GM21423 (cell line): ENCODE data around the gene SPECC1.
"Not testable (repeated sequence)": the region's sequence is repeated elsewhere in the genome, so short reads cannot be mapped to it uniquely, and the experiment has no call there.

Source experiments
- ATAC-seq: cut with Tn5 transposase; IDR thresholded peaks from one replicate; pipeline ENCODE4 v1.9.1; 2021; ENCODE audit warnings: mild to moderate bottlenecking, moderate library complexity; ENCODE audit not compliant: unreplicated experiment

SPECC1 gene, protein sequence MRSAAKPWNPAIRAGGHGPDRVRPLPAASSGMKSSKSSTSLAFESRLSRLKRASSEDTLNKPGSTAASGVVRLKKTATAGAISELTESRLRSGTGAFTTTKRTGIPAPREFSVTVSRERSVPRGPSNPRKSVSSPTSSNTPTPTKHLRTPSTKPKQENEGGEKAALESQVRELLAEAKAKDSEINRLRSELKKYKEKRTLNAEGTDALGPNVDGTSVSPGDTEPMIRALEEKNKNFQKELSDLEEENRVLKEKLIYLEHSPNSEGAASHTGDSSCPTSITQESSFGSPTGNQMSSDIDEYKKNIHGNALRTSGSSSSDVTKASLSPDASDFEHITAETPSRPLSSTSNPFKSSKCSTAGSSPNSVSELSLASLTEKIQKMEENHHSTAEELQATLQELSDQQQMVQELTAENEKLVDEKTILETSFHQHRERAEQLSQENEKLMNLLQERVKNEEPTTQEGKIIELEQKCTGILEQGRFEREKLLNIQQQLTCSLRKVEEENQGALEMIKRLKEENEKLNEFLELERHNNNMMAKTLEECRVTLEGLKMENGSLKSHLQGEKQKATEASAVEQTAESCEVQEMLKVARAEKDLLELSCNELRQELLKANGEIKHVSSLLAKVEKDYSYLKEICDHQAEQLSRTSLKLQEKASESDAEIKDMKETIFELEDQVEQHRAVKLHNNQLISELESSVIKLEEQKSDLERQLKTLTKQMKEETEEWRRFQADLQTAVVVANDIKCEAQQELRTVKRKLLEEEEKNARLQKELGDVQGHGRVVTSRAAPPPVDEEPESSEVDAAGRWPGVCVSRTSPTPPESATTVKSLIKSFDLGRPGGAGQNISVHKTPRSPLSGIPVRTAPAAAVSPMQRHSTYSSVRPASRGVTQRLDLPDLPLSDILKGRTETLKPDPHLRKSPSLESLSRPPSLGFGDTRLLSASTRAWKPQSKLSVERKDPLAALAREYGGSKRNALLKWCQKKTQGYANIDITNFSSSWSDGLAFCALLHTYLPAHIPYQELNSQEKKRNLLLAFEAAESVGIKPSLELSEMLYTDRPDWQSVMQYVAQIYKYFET

DNA sequence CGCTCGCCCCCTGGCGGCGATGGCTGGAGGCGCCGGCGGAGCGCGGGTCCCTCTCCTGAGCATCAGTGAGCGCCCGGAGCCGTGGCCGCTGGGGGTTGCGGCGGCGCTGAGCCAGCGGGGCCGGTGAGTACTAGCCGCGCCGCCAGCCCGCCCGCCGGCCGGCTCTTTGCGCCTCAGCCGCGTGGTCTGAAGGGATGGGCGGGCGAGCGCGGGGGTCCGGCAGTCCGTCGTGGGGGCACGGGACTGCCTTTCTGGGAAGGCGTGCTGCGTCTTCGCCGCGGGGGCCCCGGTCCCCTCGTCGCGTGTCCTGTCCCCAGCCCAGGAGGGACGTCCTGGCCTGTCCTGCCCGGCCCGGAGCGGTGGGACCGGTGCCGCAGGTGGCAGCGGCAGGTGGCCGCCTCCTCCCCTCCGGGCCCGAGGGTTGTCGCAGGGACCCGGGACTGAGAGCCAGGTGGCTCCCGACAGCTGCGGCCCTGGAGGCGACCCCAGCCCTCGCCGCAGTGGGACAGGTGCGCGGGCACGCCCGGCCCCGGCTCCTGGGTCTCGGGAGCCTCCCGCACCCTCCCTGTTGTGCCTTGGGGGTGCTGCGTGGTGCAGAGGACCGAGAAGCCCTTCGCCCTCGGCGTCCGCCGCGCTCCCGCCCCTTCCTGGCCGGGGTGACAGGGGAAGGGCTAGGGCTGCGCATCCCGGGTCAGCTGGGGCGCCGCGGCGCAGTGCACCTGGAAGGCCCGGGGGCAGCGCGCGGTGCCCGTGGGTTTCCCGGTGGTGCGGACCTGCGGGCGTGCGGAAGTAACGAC, at the start of gene SPECC1:
Gene SPECC1, plus strand, starts transcription at position 58 of the 797 bp plus-strand sequence. CDS start 87,293 bp downstream, outside the sequence.
- peak; percentile 90 for ATAC-seq

DNA sequence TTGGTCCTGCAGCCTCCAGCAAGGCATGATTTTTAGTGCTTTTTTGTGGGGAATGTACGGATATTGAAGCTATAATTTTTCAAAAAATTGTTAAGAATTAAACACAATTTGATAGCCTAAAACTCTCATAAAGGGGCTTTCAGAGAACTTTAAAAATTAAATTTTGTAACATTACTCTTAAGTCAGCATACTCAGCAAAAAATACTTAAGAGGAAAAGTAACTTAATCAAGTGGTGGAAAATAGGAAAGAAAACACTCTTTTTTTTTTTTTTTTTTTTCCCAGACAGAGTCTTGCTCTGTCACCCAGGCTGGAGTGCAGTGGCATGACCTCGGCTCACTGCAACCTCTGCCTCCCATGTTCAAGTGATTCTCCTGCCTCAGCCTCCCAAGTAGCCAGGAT, 46.2 kb upstream of the SPECC1 start:
- ATAC-seq: not testable (repeated sequence)

DNA sequence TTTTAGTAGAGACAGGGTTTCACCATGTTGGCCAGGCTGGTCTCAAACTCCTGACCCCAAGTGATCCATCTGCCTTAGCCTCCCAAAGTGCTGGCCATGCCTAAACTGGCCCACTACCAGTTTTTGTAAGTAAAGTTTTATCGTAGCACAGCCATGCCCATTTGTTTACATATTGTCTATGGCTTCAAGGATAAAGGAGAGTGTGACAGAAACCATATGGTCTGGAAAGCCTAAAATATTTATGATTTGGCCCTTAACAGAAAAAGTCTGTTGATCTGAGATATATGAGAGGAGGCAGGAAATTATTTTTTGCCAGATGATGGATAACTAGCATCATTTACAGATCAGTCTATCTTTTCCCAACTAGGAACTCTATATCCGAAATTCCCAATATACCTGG, 36.0 kb upstream of the SPECC1 start:
- no peak for ATAC-seq

DNA sequence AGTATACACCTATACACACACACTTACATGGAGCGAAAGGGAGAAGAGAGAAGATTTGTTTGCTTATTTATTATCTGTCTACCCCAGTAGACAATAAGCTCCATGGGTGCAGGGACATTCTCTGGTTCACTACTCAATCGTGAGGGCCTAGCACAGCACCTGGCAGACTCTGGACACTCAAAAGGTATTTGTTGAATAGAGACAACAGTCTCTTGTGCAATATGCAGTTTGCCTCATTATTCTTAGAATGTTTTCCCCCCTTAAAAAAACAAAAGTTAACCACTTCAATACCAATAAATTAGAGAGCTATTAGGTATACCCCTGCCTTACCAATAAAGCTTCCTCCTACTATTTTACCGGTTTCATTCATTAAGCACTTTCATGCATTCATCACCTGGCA, 33.6 kb upstream of the SPECC1 start:
- no peak for ATAC-seq

DNA sequence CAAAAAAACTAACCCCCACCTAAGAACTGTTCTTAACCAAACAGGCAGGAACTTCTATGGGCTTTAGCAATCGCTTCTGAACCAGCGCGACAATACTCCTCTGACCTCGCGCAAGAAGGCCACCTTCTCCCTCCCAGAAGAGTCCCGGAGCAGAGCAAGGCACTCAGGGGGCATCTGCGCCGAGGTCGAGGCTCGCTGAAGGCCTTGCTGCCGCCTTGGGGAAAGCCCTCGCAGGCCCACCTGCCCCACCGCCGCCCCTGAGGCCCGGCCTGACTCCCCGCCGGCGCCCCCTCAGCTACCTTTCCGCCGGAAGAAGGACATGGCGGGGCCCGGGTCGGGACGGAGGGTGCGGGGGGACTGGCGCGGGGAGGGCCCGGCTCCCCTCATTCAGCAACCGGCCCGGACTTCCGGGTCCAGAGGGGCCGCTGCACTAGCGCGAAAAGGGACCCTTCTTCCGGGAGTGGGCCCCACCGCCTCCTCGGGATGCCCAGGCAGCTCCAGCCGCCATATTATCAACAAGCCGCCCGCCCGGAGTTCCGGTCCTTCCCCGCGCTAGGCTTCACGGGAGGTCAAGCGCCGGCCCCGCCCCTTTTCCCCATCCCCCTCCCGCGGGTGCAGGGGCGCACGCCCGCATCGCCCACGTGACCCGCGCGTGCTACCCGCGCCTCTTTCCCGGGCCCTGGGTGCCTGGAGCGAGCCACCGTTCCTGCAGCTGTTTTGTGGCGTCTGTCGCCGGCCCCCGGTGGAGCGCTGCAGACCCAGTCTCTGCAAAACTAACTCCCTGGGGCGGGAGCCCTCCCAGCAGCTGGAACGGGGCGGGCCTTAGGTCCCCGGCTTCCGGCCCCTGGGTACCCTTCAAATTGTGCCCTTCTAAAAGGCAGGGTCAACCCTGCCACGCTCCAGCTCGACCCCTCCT, 31.6 kb upstream of the SPECC1 start, which contains the start of gene AKAP10:
Gene AKAP10, minus strand, starts transcription at position 536 of the 916 bp plus-strand sequence. Its CDS starts 149 bp downstream, at position 387.
- ATAC-seq: peak; percentile 79

DNA sequence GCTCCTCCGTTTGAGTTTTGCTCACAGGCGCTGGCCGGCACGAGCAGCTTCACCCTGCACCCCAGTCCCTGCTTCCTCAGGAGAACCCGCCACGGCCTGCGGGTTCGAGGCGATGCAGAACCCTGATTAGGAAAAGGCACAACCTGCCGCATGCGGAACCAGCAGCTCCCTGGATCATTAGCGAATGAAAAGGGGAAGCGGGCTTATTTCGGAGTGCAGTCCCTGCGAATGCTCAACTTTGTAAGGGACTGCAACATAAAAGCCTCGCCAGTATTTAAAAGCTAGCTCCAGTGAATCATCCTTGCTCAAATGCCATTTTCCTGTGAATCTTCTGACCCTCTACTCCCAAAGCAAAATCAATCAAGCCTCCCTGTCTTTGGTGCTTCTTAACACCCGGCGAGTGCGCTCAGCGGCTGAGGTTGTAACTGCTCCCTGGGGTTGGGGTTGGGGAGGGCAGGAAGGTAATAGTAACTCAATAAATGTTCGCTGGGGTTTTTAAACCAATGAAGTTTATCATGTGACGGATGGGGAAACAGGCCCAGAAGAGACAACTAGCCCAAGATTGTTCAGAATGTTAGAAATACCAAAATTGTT, 30.9 kb upstream of the SPECC1 start:
- peak; percentile 36 for ATAC-seq

DNA sequence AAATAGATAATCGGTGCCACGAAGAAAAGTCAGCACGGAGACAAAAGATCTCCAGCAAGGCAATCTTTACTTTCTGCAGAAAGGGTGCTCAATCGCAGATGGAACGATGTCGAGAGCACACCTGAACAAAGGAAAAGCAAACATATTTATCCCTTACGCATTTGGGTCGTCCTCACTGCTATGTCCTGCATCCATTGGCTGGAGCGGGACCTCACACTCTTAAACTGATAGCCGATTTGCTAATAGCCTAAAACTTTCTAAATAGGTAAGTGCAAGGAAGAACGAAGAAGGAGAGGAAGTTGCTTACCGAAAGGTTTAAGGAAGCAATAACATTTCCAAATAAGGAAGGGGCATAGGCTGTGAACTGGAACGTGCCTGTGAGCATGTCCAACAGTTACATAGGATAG, 30.4 kb upstream of the SPECC1 start:
- no peak for ATAC-seq

DNA sequence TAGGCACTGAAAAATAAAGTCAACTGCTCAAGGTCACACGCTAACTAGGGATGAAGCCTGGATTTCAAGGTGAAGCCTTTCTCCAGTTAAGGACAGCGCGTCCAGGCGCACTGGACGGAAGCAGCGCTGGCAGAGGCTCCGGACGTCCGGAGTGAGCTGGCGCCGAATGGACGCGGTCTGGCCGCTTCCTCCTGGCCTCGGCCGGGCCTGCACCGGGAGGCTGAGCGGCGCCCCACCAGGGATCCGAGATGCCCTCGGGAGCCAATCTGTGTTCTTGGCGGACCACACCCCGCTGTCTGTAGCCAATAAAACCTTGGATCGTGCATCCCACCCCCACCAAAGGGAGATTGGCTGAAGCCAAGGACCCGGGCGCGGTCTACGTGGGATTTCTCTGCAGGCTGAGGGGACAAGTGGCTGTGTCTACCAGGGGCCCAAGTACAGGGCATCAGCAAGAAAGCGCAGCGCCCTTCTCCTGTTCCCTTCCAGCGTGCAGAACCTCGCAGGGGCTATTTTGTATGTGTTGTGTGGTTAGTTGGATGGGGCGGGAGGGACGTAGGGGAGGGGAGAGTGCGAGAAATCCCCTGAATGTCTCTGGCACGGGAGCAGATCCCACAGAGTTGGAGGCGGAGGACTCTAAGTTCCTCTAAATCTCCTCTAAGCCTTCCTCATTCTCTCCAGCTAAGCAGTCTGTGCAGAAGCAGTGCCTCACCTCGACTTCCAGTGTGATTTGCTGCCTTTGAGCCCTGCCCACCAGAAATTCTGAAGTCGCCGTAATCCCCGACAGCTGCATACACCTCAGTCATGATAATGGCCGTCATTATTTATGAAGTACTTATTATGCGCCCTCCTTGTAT, 29.0 kb upstream of the SPECC1 start:
- ATAC-seq: no peak

DNA sequence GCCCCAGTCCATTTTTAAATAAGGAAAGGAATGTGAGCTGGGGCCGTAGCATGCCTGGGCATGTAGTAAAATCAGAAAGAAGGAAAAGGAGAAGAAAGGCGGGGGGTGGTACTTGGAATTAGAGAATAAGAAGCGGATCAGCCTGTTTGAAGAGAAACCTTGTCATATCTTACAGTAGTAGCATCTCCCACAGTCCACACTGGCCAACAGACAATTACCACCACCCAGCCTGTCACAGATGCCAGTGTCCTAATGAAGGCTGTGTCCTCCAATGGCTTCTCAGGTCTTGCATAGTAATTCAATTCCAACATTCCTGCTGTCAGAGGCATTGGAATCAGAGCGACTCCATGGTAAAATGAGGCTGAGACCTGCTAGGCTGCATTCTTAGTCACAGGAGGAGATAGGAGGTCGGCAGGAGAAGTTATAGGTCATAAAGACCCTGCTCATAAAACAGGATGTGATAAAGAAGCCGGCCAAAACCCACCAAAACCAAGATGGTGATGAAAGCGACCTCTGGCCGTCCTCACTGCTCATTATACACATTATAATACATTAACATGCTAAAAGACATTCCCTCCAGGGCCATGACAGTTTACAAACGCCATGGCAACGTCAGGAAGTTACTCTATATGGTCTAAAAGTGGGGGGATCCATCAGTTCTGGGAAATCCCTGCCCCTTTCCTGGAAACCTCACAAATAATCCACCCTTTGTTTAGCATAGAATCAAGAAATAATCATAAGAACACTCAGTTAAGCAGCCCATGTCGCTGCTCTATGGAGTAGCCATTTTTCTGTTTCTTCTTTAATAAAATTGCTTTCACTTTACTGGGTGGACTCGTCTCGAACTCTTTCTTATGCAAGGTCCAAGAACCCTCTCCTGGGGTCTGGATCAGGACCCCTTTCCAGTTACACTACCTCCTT, 22.0 kb upstream of the SPECC1 start:
- ATAC-seq: no peak

DNA sequence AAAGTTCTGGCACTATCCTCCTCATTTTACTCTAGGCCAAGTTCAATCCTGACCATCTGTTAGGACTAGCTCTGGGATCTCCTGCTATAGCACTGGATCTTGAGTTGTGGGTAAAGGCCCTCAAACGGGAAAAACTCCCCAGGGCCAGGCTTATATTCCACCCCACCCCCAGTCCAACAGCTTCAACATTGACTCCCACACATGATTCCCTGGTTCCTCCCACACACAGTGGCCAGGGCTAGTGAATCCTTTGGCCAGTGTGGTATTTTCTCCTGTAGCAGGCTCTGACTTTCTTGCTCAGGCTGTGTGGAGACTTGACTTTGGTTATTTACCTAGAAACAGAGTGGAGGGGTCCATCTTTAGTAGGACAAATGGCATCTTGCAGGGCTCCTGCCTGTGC, 21.3 kb upstream of the SPECC1 start:
- ATAC-seq: no peak

DNA sequence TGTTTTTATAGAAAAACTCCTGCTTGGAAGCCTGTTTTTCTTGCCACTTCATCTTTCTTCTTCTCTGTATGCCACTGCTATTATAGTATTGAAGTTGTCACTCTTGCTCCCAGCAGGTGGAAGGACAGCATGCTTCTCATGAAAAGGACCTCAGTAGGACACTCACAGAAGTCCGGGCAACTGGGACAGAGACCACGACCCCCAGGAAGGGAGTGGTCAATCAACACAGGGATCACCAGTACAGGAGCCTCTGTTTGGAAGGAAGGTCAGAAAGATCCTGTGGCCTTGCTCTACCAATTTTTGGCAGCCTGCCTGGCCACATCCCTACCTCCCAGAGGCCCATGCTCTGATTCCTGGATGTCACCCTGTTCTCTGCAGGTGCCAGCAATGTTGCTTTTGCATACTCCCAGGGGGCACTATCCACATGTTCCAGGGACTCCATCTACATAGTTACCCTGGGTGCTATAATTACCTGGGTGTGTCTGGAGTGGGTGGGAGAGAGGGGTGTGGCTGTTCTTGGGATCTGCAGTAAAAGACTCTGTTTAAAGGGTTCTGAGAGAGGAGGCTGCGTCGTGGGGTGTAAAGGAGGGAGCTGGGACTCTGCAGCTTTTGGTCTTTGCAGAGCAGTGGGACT, 17.8 kb upstream of the SPECC1 start:
- ATAC-seq: no peak

DNA sequence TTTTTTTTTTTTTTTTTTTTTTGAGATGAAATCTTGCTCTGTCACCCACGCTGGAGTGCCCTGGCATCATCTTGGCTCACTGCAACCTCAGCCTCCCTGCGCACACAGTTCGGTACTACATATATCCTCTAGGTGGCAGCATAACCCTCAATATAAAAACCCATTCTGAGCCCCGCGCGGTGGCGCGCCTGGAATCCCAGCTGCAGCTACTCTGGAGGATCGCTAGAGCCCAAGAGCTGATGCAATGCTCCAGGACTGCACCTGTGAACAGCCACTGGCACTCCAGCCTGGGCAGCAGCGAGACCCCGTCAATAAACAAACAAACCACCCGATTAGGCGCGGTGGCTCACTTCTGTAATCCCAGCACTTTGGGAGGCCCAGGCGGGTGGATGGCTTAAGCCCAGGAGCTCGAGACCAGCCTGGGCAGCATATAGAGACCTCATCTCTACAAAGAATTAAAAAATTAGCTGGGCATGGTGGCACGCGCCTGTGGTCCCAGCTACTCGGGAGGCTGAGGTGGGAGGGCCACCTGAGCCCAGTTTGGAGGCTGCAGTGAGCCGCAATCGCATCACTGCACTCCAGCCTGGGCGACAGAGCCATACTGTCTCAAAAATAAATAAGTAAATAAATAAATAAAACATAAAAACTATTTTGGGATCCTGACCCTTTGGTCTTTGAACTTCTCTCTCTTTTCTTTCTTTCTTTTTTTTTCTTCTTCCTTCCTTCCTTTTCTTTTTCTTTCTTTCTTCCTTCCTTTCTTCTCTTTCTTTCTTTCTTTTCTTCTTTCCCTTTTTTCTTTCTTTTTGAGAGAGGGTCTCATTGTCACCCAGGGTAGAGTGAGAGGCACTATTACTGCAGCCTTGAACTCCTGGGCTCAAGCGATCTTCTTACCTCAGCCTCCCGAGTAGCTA, 16.1 kb upstream of the SPECC1 start:
- ATAC-seq: peak; percentile 86

DNA sequence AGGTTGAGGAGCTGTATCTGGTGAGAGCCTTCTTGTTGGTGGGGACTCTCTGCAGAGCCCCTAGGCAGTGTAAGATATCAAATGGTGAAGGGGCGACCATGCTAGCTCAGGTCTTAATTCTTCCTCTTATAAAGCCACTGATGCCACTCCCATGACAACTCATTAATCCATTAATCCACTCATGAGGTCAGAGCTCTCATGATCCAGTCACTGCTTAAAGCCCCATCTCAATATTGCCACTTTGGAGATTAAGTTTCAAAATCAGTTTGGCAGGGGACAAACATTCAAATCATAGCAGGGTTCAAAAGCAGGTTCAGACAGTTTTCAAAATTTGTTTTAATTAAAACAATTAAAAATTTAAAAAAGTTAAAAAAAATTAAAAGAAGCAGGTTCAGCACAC, 13.1 kb upstream of the SPECC1 start:
- no peak for ATAC-seq

DNA sequence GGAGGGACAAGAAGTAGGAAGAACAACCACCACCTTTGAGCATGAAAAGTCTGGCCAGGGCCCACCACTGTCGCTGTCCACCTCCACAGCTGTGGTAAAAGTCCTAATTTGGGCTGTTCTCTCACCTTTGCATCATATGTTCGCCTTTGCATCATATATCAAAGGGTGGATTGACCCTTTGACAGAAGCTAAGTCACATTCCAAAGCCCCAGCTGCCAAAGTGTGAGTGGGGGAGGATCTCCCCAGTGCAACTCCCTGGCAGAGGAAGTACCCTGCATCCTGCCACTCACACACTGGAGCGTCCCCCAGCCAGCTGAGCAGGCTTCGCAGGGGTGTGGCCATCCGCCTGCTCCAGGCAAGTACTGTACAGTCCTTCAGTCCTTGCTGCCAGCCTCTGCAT, 12.7 kb upstream of the SPECC1 start:
- ATAC-seq: no peak

DNA sequence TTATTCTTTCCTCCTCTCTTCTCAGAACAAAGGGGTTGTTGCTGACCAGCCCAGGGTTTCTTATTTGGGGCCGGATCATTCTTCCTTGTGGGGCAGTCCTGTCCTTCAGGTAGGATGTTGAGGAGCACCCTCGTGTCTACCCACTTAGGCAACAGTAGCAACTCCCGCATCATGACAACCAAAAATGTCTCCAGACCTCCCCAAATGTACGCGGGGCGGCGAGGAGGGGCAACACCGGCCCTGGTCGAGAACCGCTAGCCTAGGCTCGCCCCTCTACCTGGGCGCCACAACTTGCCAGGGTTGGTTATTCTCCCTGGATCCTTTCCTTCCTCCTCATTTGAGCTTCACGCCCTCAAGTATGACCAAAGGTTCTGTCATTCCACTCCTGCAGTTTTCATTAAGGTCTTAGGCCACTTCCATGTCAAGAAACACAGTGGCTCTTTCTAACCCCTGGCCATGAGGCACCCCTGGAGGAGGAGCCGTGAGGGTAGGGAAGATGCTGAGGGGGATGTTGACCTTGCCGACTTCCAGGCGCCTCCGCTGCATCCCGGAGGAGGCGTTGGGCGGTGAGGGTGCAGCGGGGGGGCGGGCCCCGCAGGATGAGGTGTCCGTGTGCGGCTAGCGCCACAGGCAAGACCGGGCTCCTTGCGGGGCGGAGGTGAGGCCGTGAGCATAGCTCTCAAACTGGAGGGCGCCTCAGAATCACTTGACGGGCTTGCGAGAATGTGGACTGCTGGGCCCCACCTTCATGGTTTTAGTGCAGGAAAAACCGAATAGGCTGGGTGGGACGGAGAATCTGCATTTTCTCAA, 712 bp upstream of the SPECC1 start:
- peak; percentile 25 for ATAC-seq
